Endothelial cell of hepatic sinusoid (primary cell): ENCODE measurements around the gene LRRC71.
"Not testable (repeated sequence)": the region's sequence is repeated elsewhere in the genome, so short reads cannot be mapped to it uniquely, and the experiment has no call there.

Experiments used
- in situ Hi-C: cut with HindIII; loops from 2 replicates; pipeline ENCODE4 v1.10.0; 2017; ENCODE audit warnings: low sequenced_read_pairs

The LRRC71 gene

GRCh38 chr1:156925154-156926010 lies 5.0 kb downstream of the LRRC71 start:
- in situ Hi-C loops = no loop called here

DNA sequence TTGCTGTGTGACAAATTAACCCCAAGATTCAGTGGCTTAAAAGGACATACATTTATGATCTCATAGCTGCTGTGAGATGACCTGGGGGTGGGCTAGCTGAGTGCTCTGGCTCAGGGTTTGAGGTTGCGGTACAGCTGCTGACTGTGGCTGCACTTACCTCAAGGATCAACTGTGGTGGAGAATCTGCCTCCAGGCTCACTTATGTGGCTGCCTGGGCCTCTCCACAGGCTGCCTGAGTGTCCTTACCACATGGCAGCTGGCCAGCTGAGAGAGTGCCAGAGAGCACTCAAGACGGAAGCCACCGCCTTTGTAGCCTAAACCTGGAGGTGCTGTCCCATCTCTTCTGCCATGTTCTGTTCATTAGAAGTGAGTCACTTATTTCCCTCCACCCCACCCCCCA lies 5.7 kb downstream of the LRRC71 start:
- in situ Hi-C loops = no loop called here

DNA sequence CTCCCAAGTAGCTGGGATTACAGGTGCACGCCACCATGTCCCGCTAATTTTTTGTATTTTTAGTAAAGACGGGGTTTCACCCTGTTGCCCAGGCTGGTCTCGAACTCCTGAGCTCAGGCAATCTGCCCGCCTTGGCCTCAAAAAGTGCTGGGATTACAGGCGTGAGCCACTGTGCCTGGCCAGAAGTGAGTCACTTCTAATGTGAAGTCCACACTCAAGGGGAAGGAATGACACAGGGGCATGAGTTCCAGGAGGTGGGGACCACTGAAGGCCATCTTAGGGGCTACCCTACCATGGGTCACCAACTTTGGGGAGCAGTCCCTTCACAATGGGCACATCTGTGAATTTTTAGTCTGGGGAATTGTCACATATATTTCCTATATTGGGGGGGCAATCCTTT lies 6.3 kb downstream of the LRRC71 start:
- in situ Hi-C loops = not testable (repeated sequence)

DNA sequence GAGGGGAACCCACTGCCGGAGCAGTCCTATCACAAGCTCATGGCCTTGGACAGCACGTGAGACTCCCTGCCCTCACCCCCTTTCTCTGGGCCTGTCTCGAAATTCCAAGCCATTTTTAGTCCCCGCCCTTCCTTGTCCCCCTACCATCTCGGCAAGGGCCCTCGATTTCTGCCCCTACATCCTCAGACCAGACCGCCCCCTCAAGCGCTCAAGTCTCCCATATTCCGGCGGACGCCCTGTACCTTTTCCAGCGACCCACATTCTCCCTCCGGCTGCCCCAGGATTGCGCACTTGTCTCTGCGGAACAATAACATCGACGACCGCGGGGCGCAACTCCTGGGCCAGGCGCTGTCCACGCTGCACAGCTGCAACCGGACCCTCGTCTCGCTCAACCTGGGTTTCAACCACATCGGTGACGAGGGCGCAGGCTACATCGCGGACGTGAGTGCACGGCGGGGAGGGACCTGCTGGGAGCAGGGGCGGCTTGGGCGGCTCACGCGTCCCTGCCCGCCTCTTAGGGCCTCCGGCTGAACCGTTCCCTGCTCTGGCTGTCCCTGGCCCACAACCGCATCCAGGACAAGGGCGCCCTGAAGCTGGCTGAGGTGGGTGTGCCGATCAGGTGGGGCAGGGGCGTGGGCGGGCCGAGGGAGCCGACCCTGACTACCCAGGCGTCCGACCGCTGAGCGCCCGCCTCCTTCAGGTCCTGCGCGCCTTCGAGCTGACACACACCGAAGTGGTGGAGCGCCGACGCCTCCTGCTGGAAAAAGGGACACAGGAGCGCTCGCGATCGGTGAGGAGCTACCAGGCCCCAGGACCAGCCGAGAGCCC lies 7.0 kb downstream of the LRRC71 start:
- in situ Hi-C loops = no loop called here

- in situ Hi-C loops = no loop called here
These were observed 7.7 kb downstream of the LRRC71 start for GRCh38 chr1:156928043-156928602.

- in situ Hi-C loops = no loop called here
These were observed 9.3 kb downstream of the LRRC71 start for GRCh38 chr1:156929596-156930238.

DNA sequence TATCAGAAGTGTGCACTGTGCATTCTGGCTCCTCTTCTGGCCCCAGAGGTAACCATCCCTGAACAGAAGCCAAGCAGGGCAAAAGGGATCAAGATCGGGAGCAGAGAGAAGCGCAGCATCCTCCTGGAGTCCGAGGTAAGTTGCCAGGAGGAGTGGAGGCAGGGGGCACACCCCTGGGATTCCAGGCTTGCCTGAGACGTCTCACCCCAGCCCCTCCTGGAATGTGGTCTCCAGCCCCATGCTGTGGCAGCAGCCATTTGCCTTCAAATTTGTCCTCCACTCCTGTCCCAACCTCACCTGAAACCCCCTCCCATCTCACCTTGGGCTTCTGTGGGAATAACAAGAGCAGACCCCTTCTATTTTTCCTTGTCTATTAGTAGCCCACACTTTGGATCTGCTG lies 10.1 kb downstream of the LRRC71 start:
- in situ Hi-C loops = no loop called here

- in situ Hi-C loops = no loop called here
These were observed 10.9 kb downstream of the LRRC71 start for GRCh38 chr1:156931211-156931952.

DNA sequence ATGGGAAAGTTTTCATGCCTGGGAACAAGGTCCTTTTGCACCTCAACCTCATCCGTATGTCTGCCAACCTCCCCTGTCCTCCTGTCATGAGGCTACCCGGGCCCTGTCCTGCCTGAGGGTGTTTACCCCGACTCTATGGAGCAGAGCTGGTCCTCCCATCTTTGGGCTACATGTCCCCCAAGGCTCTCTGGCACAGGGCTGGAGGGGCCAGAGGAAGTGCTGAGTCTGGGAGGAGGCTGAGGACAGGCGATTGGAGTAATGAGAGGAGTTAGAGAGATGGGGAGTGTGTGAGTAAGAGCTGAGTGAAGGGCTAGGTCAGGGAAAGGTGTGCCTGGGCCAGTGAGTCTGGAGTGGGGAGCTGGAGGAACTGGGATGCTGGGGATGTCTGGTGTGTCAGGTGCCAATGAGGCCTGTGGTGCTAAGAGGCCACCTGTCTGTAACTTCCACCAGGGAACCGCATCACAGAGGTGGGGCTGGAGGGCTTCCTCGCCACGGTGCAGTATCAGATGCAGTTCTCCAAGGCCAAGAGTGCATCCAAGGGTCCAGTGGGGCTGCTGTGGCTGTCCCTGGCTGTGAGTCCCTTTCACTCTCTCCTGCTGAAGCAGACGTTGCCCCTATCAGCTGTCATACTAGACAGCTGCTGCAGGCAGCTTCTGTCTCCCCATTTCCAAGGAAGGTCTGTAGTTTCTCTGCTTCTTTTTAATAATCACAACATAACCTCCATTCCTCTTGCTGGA lies 11.7 kb downstream of the LRRC71 start:
- in situ Hi-C loops = no loop called here

DNA sequence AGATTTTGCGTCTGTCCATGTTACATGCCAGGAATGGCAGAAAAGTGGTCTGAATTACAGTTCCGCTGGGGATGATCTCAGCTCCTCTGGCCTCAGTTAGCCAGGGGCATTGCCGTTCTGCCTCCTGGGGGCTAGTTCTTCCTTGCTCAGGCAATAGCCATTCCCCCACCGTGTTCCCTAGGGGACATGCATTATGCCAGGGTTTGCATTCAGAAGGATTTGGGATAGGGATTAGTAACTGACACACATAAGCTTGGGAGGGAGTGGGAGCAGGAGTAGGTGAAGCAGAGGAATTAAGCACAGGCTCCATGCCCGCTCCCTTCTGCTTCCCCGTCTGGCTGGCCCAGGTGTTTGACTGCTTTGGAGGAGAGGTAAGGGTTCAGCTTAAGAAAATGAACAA lies 12.7 kb downstream of the LRRC71 start:
- in situ Hi-C loops = no loop called here

GRCh38 chr1:156935505-156936128 lies 15.2 kb downstream of the LRRC71 start:
- in situ Hi-C loops = no loop called here

DNA sequence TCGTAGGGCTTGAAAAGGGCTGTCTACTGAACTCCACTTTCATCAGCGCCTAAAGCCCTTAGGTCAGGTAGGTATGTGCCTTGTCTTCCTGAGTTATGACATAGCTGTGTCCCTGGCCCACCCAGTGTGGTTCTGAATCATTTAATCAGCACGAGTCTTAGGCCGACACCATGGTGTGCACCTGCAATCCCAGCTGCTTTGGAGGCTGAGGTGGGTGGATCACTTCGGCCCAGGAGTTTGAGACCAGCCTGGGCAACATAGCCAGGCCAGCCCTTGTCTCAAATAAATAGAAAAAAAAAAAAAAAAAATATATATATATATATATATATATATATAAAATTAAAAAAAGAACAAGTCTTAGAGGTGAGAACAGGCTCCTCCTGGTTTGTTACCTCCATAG lies 15.8 kb downstream of the LRRC71 start:
- in situ Hi-C loops = no loop called here

GRCh38 chr1:156936721-156937220 lies 16.3 kb downstream of the LRRC71 start:
- in situ Hi-C loops = no loop called here

DNA sequence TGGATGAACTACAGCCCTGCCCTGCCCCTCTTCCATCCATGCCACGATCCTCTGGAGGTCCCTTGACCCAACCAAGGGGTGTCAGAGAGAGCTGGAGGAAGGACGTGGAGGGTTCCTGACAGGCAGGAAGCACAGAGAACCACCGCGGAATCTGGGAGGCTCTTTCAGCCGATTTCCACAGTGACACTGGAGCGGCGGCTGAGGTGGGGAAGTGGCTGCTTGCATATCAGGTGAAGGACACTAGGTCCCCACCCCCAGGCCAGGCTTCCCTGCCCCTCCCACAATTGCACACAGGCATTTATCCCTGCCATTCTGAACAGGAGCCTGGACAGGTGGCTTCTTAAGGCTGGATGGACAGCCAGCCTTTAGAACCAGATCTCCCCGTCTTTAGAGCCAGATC lies 17.5 kb downstream of the LRRC71 start:
- in situ Hi-C loops = no loop called here

GRCh38 chr1:156938813-156939212 lies 18.4 kb downstream of the LRRC71 start:
- in situ Hi-C loops = no loop called here

- in situ Hi-C loops = no loop called here
These were observed 19.4 kb downstream of the LRRC71 start for GRCh38 chr1:156939786-156940334.

DNA sequence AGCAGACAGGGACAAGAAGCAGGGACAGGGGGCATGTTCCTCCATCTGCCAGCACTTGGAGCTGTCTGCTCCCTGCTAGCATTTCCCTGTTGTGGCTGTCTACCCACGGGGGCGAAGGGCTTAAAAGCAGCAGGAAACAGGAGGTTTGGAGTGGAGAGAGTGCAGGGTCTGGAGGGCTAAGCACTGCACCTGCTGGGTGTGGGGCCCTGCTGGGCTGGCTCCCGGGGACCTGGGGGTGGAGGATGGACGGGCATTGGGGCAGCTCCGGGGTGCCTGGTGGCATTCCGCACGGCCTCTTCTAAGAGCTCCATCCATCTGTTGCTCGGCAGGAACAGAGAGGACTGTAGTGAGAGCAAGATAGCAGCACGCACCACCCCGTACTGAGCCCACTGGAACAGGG lies 21.2 kb downstream of the LRRC71 start:
- in situ Hi-C loops = no loop called here

DNA sequence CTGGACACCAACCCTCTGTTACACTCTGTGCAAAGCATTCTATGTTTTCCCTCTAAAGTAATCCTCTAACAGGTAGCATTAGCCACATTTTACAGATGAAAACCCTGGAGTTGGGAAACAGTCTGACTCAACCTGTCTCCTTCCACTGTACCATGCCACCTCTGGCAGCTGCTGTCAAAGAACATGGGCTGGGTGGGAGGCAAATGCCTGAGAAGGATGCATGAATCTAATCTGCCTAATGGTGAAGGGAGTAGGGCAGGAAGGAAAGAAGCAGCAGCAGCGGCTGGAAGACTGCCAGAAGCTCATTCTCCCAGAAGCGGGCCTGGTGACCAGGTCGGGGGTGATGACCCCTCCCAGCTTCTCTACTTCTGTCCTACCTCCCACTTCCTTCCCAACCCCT lies 21.7 kb downstream of the LRRC71 start:
- in situ Hi-C loops = no loop called here

DNA sequence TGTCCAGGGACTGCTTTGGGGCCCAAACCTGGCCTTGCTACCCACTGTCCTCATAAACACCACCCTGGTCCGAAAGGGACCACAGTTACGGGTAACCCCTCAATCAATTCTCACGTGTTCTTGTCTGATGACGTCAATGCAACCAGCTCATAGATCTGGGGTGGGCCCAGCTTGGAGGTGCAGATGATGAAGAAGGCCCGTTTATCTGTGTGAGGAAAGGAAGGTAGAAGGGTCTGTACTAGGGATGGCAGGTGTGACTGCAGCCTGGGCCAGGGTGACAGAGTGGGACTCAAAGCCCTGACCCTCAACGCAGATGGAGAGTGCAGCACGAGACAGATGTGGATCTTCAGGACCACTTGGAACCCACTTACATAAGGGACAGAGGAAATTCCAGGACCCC lies 22.1 kb downstream of the LRRC71 start:
- in situ Hi-C loops = no loop called here
